SK-N-SH treated with all-trans-retinoic acid at 6 μM for 48 hours (cell line): ENCODE measurements around the gene ZNF488.

Experiments used
- ATAC-seq: fragments of 200-7000 bp; cut with Tn5 transposase; 3 replicates; pipeline ENCODE4 v1.9.1; 2020; ENCODE audit warnings: mild to moderate bottlenecking, moderate library complexity
- ARNTL ChIP-seq: fragments of 450-650 bp; formaldehyde crosslinking; IDR thresholded peaks from 2 replicates; pipeline ENCODE4 v1.5.0; 2020; ENCODE audit warnings: low read depth, mild to moderate bottlenecking, moderate library complexity, borderline replicate concordance
- BACH2 ChIP-seq: fragments of 250-450 bp; sonication (Bioruptor Pico); IDR thresholded peaks from 2 replicates; pipeline ENCODE4 v1.9.0; 2021; ENCODE audit warnings: mild to moderate bottlenecking, borderline replicate concordance
- CREB5 ChIP-seq: fragments of 250-450 bp; sonication (Bioruptor Pico); IDR thresholded peaks from 2 replicates; pipeline ENCODE4 v1.5.1; 2020; ENCODE audit warnings: low read depth, mild to moderate bottlenecking, moderate library complexity
- CSDC2 ChIP-seq: fragments of 250-450 bp; sonication (Bioruptor Pico); IDR thresholded peaks from 2 replicates; pipeline ENCODE4 v1.5.0; 2020; ENCODE audit warnings: mild to moderate bottlenecking, moderate library complexity
- CSRNP3 ChIP-seq: fragments of 250-450 bp; sonication (Bioruptor Pico); IDR thresholded peaks from 2 replicates; pipeline ENCODE4 v1.5.1; 2021; ENCODE audit warnings: mild to moderate bottlenecking, moderate library complexity
- ESRRG ChIP-seq: fragments of 250-450 bp; sonication (Bioruptor Pico); IDR thresholded peaks from 2 replicates; pipeline ENCODE4 v1.6.1; 2021; ENCODE audit warnings: mild to moderate bottlenecking
- GLIS3 ChIP-seq: fragments of 250-450 bp; sonication (Bioruptor Pico); IDR thresholded peaks from 2 replicates; pipeline ENCODE4 v1.5.0; 2020; ENCODE audit warnings: mild to moderate bottlenecking, moderate library complexity
- ISL1 ChIP-seq: fragments of 250-450 bp; sonication (Bioruptor Pico); IDR thresholded peaks from 2 replicates; pipeline ENCODE4 v2.1.2; 2022; ENCODE audit warnings: mild to moderate bottlenecking, moderate library complexity
- PATZ1 ChIP-seq: fragments of 250-450 bp; sonication (Bioruptor Pico); IDR thresholded peaks from 2 replicates; pipeline ENCODE4 v1.8.0; 2020; ENCODE audit warnings: mild to moderate bottlenecking, moderate library complexity, borderline replicate concordance
- POU6F1 ChIP-seq: fragments of 250-450 bp; sonication (Bioruptor Pico); IDR thresholded peaks from 2 replicates; pipeline ENCODE4 v1.8.0; 2021; ENCODE audit warnings: low read depth, mild to moderate bottlenecking, moderate library complexity, borderline replicate concordance
- PPARA ChIP-seq: fragments of 250-450 bp; sonication (Bioruptor Pico); IDR thresholded peaks from 2 replicates; pipeline ENCODE4 v1.5.0; 2020; ENCODE audit warnings: mild to moderate bottlenecking, borderline replicate concordance
- RARB ChIP-seq: fragments of 250-450 bp; sonication (Bioruptor Pico); IDR thresholded peaks from 2 replicates; pipeline ENCODE4 v1.8.0; 2021; ENCODE audit warnings: mild to moderate bottlenecking, moderate library complexity
- TCF4 ChIP-seq: fragments of 250-450 bp; sonication (Bioruptor Pico); IDR thresholded peaks from 2 replicates; pipeline ENCODE4 v1.8.0; 2021; ENCODE audit warnings: mild to moderate bottlenecking, moderate library complexity, borderline replicate concordance
- TSHZ2 ChIP-seq: fragments of 250-450 bp; sonication (Bioruptor Pico); IDR thresholded peaks from 2 replicates; pipeline ENCODE4 v1.5.0; 2020; ENCODE audit warnings: mild to moderate bottlenecking, moderate library complexity
- ZC3H10 ChIP-seq: fragments of 250-450 bp; sonication (Bioruptor Pico); IDR thresholded peaks from 2 replicates; pipeline ENCODE4 v1.5.1; 2021; ENCODE audit warnings: mild to moderate bottlenecking, moderate library complexity
- ZFP3 ChIP-seq: fragments of 250-450 bp; sonication (Bioruptor Pico); IDR thresholded peaks from 2 replicates; pipeline ENCODE4 v1.5.0; 2020; ENCODE audit warnings: mild to moderate bottlenecking, moderate library complexity
- ZFP30 ChIP-seq: fragments of 450-650 bp; formaldehyde crosslinking; IDR thresholded peaks from 2 replicates; pipeline ENCODE4 v1.5.0; 2022; ENCODE audit warnings: mild to moderate bottlenecking, moderate library complexity
- ZNF70 ChIP-seq: fragments of 450-650 bp; formaldehyde crosslinking; IDR thresholded peaks from 2 replicates; pipeline ENCODE4 v1.5.0; 2020; ENCODE audit warnings: mild to moderate bottlenecking, moderate library complexity

ZNF488 gene

GRCh38 chr10:47364366-47364765 lies 19.7 kb downstream of the ZNF488 start:
- TF ChIP-seq TSHZ2 (CRISPR knock-in tag) = no peak
- no peak for ATAC-seq

- no peak for ATAC-seq
- TF ChIP-seq CSRNP3 (CRISPR knock-in tag) (no peak), GLIS3 (no peak), ARNTL (CRISPR knock-in tag) (no peak), CSDC2 (CRISPR knock-in tag) (no peak)
Observed at GRCh38 chr10:47363781-47364180, 20.3 kb downstream of the ZNF488 start.

- ATAC-seq = no peak
- TF ChIP-seq ARNTL (CRISPR knock-in tag) = no peak
- TF ChIP-seq BACH2 (CRISPR knock-in tag) = no peak
- no peak for TF ChIP-seq ZFP3 (CRISPR knock-in tag)
- TF ChIP-seq ISL1 (CRISPR knock-in tag) = no peak
- no peak for TF ChIP-seq CREB5
- no peak for TF ChIP-seq CSRNP3 (CRISPR knock-in tag)
- no peak for TF ChIP-seq TCF4 (CRISPR knock-in tag)
- no peak for TF ChIP-seq TSHZ2 (CRISPR knock-in tag)
- TF ChIP-seq POU6F1 = no peak
- no peak for TF ChIP-seq PATZ1
- no peak for TF ChIP-seq RARB (CRISPR knock-in tag)
- no peak for TF ChIP-seq ESRRG (CRISPR knock-in tag)
- no peak for TF ChIP-seq ZC3H10 (CRISPR knock-in tag)
- no peak for TF ChIP-seq ZNF70
- no peak for TF ChIP-seq PPARA
- TF ChIP-seq ZFP30 (CRISPR knock-in tag) = no peak
Observed at GRCh38 chr10:47362199-47362598, 21.9 kb downstream of the ZNF488 start.
